ENCODE data around the gene RREB1.

- TF ChIP-seq CTCF (IDR thresholded peaks at IDR 0.05) (no peak), EP300 (IDR thresholded peaks at IDR 0.05) (no peak)
Observed at GRCh38 chr6:7142228-7142801, 34.6 kb downstream of the RREB1 start.

Measured in sigmoid colon (tissue), 4 donors.